CD4-positive, alpha-beta T cell treated with Interleukin-15 for 4 hours (primary cell): ENCODE measurements around the gene PGPEP1.
"Not testable (repeated sequence)": the region's sequence is repeated elsewhere in the genome, so short reads cannot be mapped to it uniquely, and the experiment has no call there.

Experiments used
- DNase-seq: peaks from one replicate; pipeline ENCODE4 v3.0.0-alpha.2; 2020; ENCODE audit warnings: low spot score

PGPEP1 gene

GRCh38 chr19:18391509-18392075 lies 51.2 kb downstream of the PGPEP1 start:
- DNase-seq: no peak

- no peak for DNase-seq
These were observed 52.0 kb downstream of the PGPEP1 start for GRCh38 chr19:18392417-18392816.

GRCh38 chr19:18392926-18393325 lies 52.5 kb downstream of the PGPEP1 start:
- no peak for DNase-seq

GRCh38 chr19:18393836-18394235 lies 53.4 kb downstream of the PGPEP1 start:
- no peak for DNase-seq

GRCh38 chr19:18396471-18397241 lies 56.3 kb downstream of the PGPEP1 start:
- DNase-seq: no peak

- no peak for DNase-seq
These were observed 57.1 kb downstream of the PGPEP1 start, which contains the start of gene LRRC25 for GRCh38 chr19:18397242-18398202. TSS of gene LRRC25 (minus strand) at chr19:18397622. CDS start at chr19:18396963, 659 bp downstream.

GRCh38 chr19:18399008-18399407 lies 58.6 kb downstream of the PGPEP1 start:
- DNase-seq: no peak

GRCh38 chr19:18401580-18402112 lies 61.2 kb downstream of the PGPEP1 start:
- DNase-seq: no peak

GRCh38 chr19:18402455-18403248 lies 62.3 kb downstream of the PGPEP1 start:
- not testable (repeated sequence) for DNase-seq

GRCh38 chr19:18405754-18406153 lies 65.4 kb downstream of the PGPEP1 start:
- not testable (repeated sequence) for DNase-seq

GRCh38 chr19:18406749-18407148 lies 66.4 kb downstream of the PGPEP1 start:
- DNase-seq: no peak

- DNase-seq: no peak
These were observed 67.7 kb downstream of the PGPEP1 start for GRCh38 chr19:18408053-18408476.

- no peak for DNase-seq
These were observed 72.3 kb downstream of the PGPEP1 start for GRCh38 chr19:18412610-18413239.

GRCh38 chr19:18414504-18415177 lies 74.2 kb downstream of the PGPEP1 start:
- DNase-seq: no peak

- no peak for DNase-seq
These were observed 74.9 kb downstream of the PGPEP1 start for GRCh38 chr19:18415178-18415867.

GRCh38 chr19:18416778-18417249 lies 76.4 kb downstream of the PGPEP1 start:
- DNase-seq: peak; percentile 82

- DNase-seq: no peak
These were observed 77.0 kb downstream of the PGPEP1 start for GRCh38 chr19:18417250-18418028.

- DNase-seq: no peak
These were observed 77.7 kb downstream of the PGPEP1 start for GRCh38 chr19:18418029-18418482.
